Neural progenitor cell (in vitro differentiated cells): ENCODE results near the gene LCMT2. TPM values are rescaled to one million over a fixed set of nuclear protein-coding genes. Genes with fewer than 3 reads are reported as not detected.

Experiments
- DNase-seq: peaks from one replicate; pipeline ENCODE4 v3.0.0-alpha.2; 2016; ENCODE audit warnings: low spot score
- H2AFZ ChIP-seq: fragments of 200-600 bp; sonication (generic); replicated peaks from 2 replicates; pipeline ENCODE4 v1.6.1; 2016; ENCODE audit warnings: antibody characterized with exemption
- H3F3A ChIP-seq: fragments of 200-600 bp; sonication (generic); 2 replicates; pipeline ENCODE4 v1.6.1; 2016; ENCODE audit warnings: antibody characterized with exemption, low read depth
- H3K27ac ChIP-seq: fragments of 200-600 bp; sonication (generic); 2 replicates; pipeline ENCODE4 v1.5.1; 2016; ENCODE audit warnings: mild to moderate bottlenecking
- H3K27me3 ChIP-seq: fragments of 200-600 bp; sonication (generic); 2 replicates; pipeline ENCODE4 v1.6.1; 2016; ENCODE audit warnings: mild to moderate bottlenecking, moderate library complexity
- H3K36me3 ChIP-seq: fragments of 200-600 bp; sonication (generic); 2 replicates; pipeline ENCODE4 v1.5.1; 2016
- H3K4me1 ChIP-seq: fragments of 200-600 bp; sonication (generic); 2 replicates; pipeline ENCODE4 v1.6.1; 2016; ENCODE audit warnings: mixed run types
- H3K4me2 ChIP-seq: fragments of 200-600 bp; sonication (generic); 2 replicates; pipeline ENCODE4 v1.6.1; 2016
- H3K4me3 ChIP-seq: fragments of 200-600 bp; sonication (generic); 2 replicates; pipeline ENCODE4 v1.5.1; 2016
- H3K79me2 ChIP-seq: fragments of 200-600 bp; sonication (generic); 2 replicates; pipeline ENCODE4 v1.6.1; 2016; ENCODE audit warnings: low read depth
- H3K9ac ChIP-seq: fragments of 200-600 bp; sonication (generic); 2 replicates; pipeline ENCODE4 v1.6.1; 2016
- H3K9me3 ChIP-seq: fragments of 200-600 bp; sonication (generic); 2 replicates; pipeline ENCODE4 v1.5.1; 2016; ENCODE audit warnings: low read depth
- H4K20me1 ChIP-seq: fragments of 200-600 bp; sonication (generic); 2 replicates; pipeline ENCODE4 v1.6.1; 2016; ENCODE audit warnings: low read depth
- H3K27ac Mint-ChIP-seq: 3 replicates; pipeline ENCODE4 v1.8.0; 2021; ENCODE audit warnings: mixed read lengths
- H3K27me3 Mint-ChIP-seq: 2 replicates; pipeline ENCODE4 v1.8.0; 2022; ENCODE audit warnings: low read depth, mild to moderate bottlenecking, inconsistent platforms, moderate library complexity, mixed read lengths; ENCODE audit not compliant: insufficient read depth
- H3K36me3 Mint-ChIP-seq: 3 replicates; pipeline ENCODE4 v1.8.0; 2021; ENCODE audit warnings: mixed read lengths
- H3K4me1 Mint-ChIP-seq: 3 replicates; pipeline ENCODE4 v1.8.0; 2021; ENCODE audit warnings: mixed read lengths
- H3K4me3 Mint-ChIP-seq: 3 replicates; pipeline ENCODE4 v1.8.0; 2021; ENCODE audit warnings: mild to moderate bottlenecking, moderate library complexity, mixed read lengths
- H3K9me3 Mint-ChIP-seq: 3 replicates; pipeline ENCODE4 v1.8.0; 2020; ENCODE audit warnings: mixed read lengths
- CTCF ChIP-seq: fragments of 200-600 bp; sonication (generic); IDR thresholded peaks from 2 replicates; pipeline ENCODE4 v1.5.1; 2017; ENCODE audit warnings: antibody characterized with exemption, mild to moderate bottlenecking
- EZH2 ChIP-seq: fragments of 200-600 bp; sonication (generic); IDR thresholded peaks from 2 replicates; pipeline ENCODE4 v1.6.1; 2017; ENCODE audit warnings: antibody characterized with exemption, mild to moderate bottlenecking, moderate library complexity
- EZH2phosphoT487 ChIP-seq: fragments of 200-600 bp; sonication (generic); IDR thresholded peaks from 2 replicates; pipeline ENCODE4 v1.6.1; 2017; ENCODE audit warnings: antibody characterized with exemption
- total RNA-seq: library from RNA; depleted of rRNA; stranded (reverse); fragments of >200 nt; gene quantifications from 2 replicates; pipeline ENCODE4 v1.2.3, GENCODE V29; 2015; ENCODE audit warnings: low replicate concordance

The LCMT2 gene
- total RNA-seq, 1 donor from 2014 or later: 14.2 TPM

DNA sequence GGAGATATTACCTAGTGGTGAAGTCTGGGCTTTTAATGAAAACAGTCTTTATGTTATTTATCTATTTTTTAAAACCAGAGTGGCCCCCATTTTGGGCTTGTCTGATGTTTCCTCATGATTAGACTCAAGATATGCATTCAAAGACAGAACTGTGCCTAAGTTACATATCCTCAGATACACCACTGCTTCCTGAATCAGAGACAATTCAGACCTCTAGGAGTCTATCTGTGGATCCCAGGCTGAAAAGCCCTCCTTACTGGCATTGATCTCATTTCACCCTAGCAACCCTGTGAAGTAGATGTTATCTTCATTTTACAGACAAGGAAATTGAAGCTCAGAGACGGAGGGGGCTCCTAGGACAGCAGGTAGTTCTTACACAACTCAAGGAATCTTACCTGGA is 46.8 kb downstream of the LCMT2 start:
- no peak overlapping the region for H3K27ac ChIP-seq
- H3K9me3 ChIP-seq: no peaks in the 10 kb centered on the region
- H3F3A ChIP-seq: no peaks in the 10 kb centered on the region
- no peak overlapping the region for H3K9ac ChIP-seq
- H3K4me3 ChIP-seq: no peak overlapping the region
- no peaks in the 10 kb centered on the region for H3K4me1 ChIP-seq
- Mint-ChIP-seq H3K36me3 (no peaks in the 10 kb centered on the region), H3K27me3 (peaks cover 10% of the 10 kb centered on the region), H3K9me3 (no peaks in the 10 kb centered on the region), H3K27ac (no peak overlapping the region), H3K4me1 (no peaks in the 10 kb centered on the region), H3K4me3 (no peak overlapping the region)
- no peak overlapping the region for H3K4me2 ChIP-seq
- no peaks in the 10 kb centered on the region for H3K79me2 ChIP-seq
- TF ChIP-seq CTCF (no peak), EZH2 (no peak), EZH2phosphoT487 (no peak)
- DNase-seq: no peak
- H3K36me3 ChIP-seq: no peaks in the 10 kb centered on the region
- H4K20me1 ChIP-seq: no peaks in the 10 kb centered on the region
- H3K27me3 ChIP-seq: peaks cover 12% of the 10 kb centered on the region
- no peak overlapping the region for H2AFZ ChIP-seq

DNA sequence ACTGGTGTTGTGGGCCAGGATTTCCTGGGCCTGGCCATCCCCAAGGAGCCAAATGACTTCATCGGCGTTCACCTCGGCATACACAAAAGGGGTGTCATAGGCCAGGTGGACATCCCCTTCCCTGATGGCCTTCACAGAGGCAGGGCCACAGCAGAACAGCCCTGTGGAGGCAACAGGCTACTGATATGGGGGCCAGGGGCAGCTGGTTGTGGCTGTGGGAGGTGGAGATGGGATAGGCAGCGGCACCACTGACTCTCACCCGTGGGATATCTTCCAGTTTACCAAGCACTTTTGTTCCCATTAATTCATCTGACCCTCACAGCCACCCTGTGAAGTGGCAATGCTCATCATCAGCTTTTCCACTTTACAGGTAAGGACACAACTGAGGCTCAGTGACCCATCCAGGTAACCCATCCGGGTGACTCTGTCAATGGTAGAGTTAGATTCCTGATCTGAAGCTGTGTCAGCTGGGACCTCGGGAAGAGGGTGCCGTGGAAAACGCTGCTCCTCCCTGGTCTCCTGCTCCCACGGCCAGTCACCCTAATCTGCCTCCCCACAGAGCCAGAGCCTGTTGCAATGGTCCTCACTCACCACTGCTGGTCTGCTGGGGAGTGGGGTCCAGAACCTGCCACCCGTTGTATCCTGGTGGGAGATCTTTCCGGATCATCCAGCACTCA is 48.3 kb downstream of the LCMT2 start:
- Histone ChIP-seq H3K79me2 (no peaks in the 10 kb centered on the region), H4K20me1 (no peaks in the 10 kb centered on the region)
- TF ChIP-seq EZH2phosphoT487 (no peak), EZH2 (no peak), CTCF (no peak)

GRCh38 chr15:43280996-43281395 is 49.4 kb downstream of the LCMT2 start:
- Mint-ChIP-seq H3K4me1 (no peaks in the 10 kb centered on the region), H3K36me3 (no peaks in the 10 kb centered on the region), H3K4me3 (no peak overlapping the region), H3K27ac (no peak overlapping the region), H3K9me3 (no peaks in the 10 kb centered on the region), H3K27me3 (peaks cover 5% of the 10 kb centered on the region)
- Histone ChIP-seq H3K4me2 (no peak overlapping the region), H3K9me3 (no peaks in the 10 kb centered on the region), H3F3A (no peaks in the 10 kb centered on the region), H4K20me1 (no peaks in the 10 kb centered on the region), H3K27ac (no peak overlapping the region), H3K79me2 (no peaks in the 10 kb centered on the region), H3K4me3 (no peak overlapping the region), H2AFZ (no peak overlapping the region), H3K36me3 (no peaks in the 10 kb centered on the region), H3K9ac (no peak overlapping the region), H3K4me1 (no peaks in the 10 kb centered on the region), H3K27me3 (no peaks in the 10 kb centered on the region)
- no peak for DNase-seq
- TF ChIP-seq EZH2 (no peak), EZH2phosphoT487 (no peak), CTCF (no peak)

More for the DNA sequence above, 48.3 kb downstream of the LCMT2 start:
- Mint-ChIP-seq H3K9me3 (no peaks in the 10 kb centered on the region), H3K4me3 (no peak overlapping the region), H3K36me3 (no peaks in the 10 kb centered on the region), H3K27ac (no peak overlapping the region), H3K4me1 (no peaks in the 10 kb centered on the region), H3K27me3 (peaks cover 5% of the 10 kb centered on the region)
- no peak for DNase-seq
- Histone ChIP-seq H3K9me3 (no peaks in the 10 kb centered on the region), H3F3A (no peaks in the 10 kb centered on the region), H2AFZ (no peak overlapping the region), H3K4me1 (no peaks in the 10 kb centered on the region), H3K27ac (no peak overlapping the region), H3K36me3 (no peaks in the 10 kb centered on the region), H3K4me3 (no peak overlapping the region), H3K27me3 (no peaks in the 10 kb centered on the region), H3K4me2 (no peak overlapping the region), H3K9ac (no peak overlapping the region)
